IMR-90 (cell line): Measurements from ENCODE around the gene CEP170B. TPM values are rescaled to one million over a fixed set of nuclear protein-coding genes. Genes with fewer than 3 reads are reported as not detected.

ENCODE experiments used
- ATAC-seq: fragments of 200-7000 bp; cut with Tn5 transposase; 2 replicates; pipeline ENCODE4 v1.9.1; 2020; ENCODE audit warnings: low read depth, mild to moderate bottlenecking, moderate library complexity
- BruUV-seq: library from RNA; stranded (reverse); fragments of 400-500 nt; replicated peaks from 2 replicates; lab custom pipeline; 2021; lab: Mats Ljungman, UMichigan
- CTCF ChIA-PET: fragments of 300-600 bp; formaldehyde crosslinking; extraction: SDS; loops from one replicate; lab custom pipeline; 2021; ENCODE audit warnings: antibody characterized with exemption; lab: Yijun Ruan, JAX
- POLR2A ChIA-PET: fragments of 300-600 bp; sonication (Branson Sonifier 250); formaldehyde crosslinking; loops from one replicate; lab custom pipeline; 2022; ENCODE audit warnings: antibody characterized with exemption; ENCODE audit not compliant: unreplicated experiment; lab: Charles Lee
- DNase-seq: peaks from one replicate; pipeline ENCODE4 v3.0.0; 2013
- H2AFZ ChIP-seq: replicated peaks from 2 replicates; pipeline ENCODE3; 2013; ENCODE audit warnings: low read length, mild to moderate bottlenecking; ENCODE audit not compliant: poor library complexity
- H2AK5ac ChIP-seq: 2 replicates; pipeline ENCODE4 v1.6.1; 2013; ENCODE audit warnings: low read depth, low read length, inconsistent platforms
- H2AK9ac ChIP-seq: replicated peaks from 2 replicates; pipeline ENCODE3; 2013; ENCODE audit warnings: mild to moderate bottlenecking, low read depth, low read length, moderate library complexity; ENCODE audit not compliant: poor library complexity
- H2BK120ac ChIP-seq: 2 replicates; pipeline ENCODE4 v1.6.1; 2013; ENCODE audit warnings: low read depth, low read length, inconsistent platforms
- H2BK15ac ChIP-seq: 3 replicates; pipeline ENCODE4 v1.6.1; 2013; ENCODE audit warnings: low read depth, low read length, inconsistent platforms
- H2BK20ac ChIP-seq: 2 replicates; pipeline ENCODE4 v1.6.1; 2013; ENCODE audit warnings: low read depth, mild to moderate bottlenecking, inconsistent platforms, low read length, moderate library complexity
- H2BK5ac ChIP-seq: 2 replicates; pipeline ENCODE4 v1.6.1; 2013; ENCODE audit warnings: mild to moderate bottlenecking, low read depth, low read length, inconsistent platforms; ENCODE audit not compliant: poor library complexity, severe bottlenecking
- H3K14ac ChIP-seq: replicated peaks from 2 replicates; pipeline ENCODE4 v1.6.1; 2013; ENCODE audit warnings: low read depth, low read length, inconsistent platforms
- H3K18ac ChIP-seq: 2 replicates; pipeline ENCODE4 v1.6.1; 2013; ENCODE audit warnings: low read depth, low read length, control low read depth
- H3K23ac ChIP-seq: 2 replicates; pipeline ENCODE4 v1.6.1; 2013; ENCODE audit warnings: low read depth, low read length, inconsistent platforms
- H3K27ac ChIP-seq: 2 replicates; pipeline ENCODE4 v1.5.1; 2013; ENCODE audit warnings: mild to moderate bottlenecking, control low read depth, low read length; ENCODE audit not compliant: insufficient read depth
- H3K27me3 ChIP-seq: 2 replicates; pipeline ENCODE4 v1.6.1; 2013; ENCODE audit warnings: low read length; ENCODE audit not compliant: control insufficient read depth, insufficient read depth
- H3K36me3 ChIP-seq: 2 replicates; pipeline ENCODE4 v1.6.1; 2013; ENCODE audit warnings: low read length, mixed read lengths; ENCODE audit not compliant: control insufficient read depth, insufficient read depth
- H3K4ac ChIP-seq: 2 replicates; pipeline ENCODE4 v1.6.1; 2013; ENCODE audit warnings: low read depth, low read length, inconsistent platforms
- H3K4me1 ChIP-seq: 2 replicates; pipeline ENCODE4 v1.6.1; 2013; ENCODE audit warnings: low read length, mixed read lengths; ENCODE audit not compliant: control insufficient read depth, insufficient read depth
- H3K4me2 ChIP-seq: 2 replicates; pipeline ENCODE4 v1.6.1; 2013; ENCODE audit warnings: low read depth, mild to moderate bottlenecking, control low read depth, low read length, moderate library complexity
- H3K4me3 ChIP-seq: 2 replicates; pipeline ENCODE4 v1.5.1; 2013; ENCODE audit warnings: low read depth, mild to moderate bottlenecking, control low read depth, low read length, moderate library complexity; ENCODE audit not compliant: insufficient read depth
- H3K56ac ChIP-seq: 2 replicates; pipeline ENCODE4 v1.6.1; 2013; ENCODE audit warnings: low read length, inconsistent platforms; ENCODE audit not compliant: insufficient read depth; ENCODE audit errors: extremely low read depth
- H3K79me1 ChIP-seq, 2 experiments: 2 replicates each; pipeline ENCODE4 v1.6.1; 2013; ENCODE audit warnings: low read length in 2 of 2, inconsistent platforms in 1 of 2, low read depth in 1 of 2
- H3K9ac ChIP-seq: 2 replicates; pipeline ENCODE4 v1.6.1; 2013; ENCODE audit warnings: low read depth, low read length, control low read depth
- H3K9me1 ChIP-seq: 2 replicates; pipeline ENCODE4 v1.6.1; 2013; ENCODE audit warnings: low read length, inconsistent platforms; ENCODE audit not compliant: insufficient read depth
- H3K9me3 ChIP-seq: 2 replicates; pipeline ENCODE4 v1.6.1; 2013; ENCODE audit warnings: low read length; ENCODE audit not compliant: control insufficient read depth, insufficient read depth
- H4K20me1 ChIP-seq: 2 replicates; pipeline ENCODE4 v1.6.1; 2013; ENCODE audit warnings: low read length, inconsistent platforms; ENCODE audit not compliant: insufficient read depth
- H4K5ac ChIP-seq: 2 replicates; pipeline ENCODE4 v1.6.1; 2013; ENCODE audit warnings: mild to moderate bottlenecking, low read depth, low read length, control low read depth
- H4K8ac ChIP-seq, 2 experiments: 2 replicates each; pipeline ENCODE4 v1.6.1; 2013; ENCODE audit warnings: low read depth in 2 of 2, low read length in 2 of 2, control low read depth in 1 of 2, inconsistent platforms in 1 of 2
- H4K91ac ChIP-seq: 2 replicates; pipeline ENCODE4 v1.6.1; 2013; ENCODE audit warnings: low read depth, low read length, inconsistent platforms; ENCODE audit not compliant: insufficient read depth
- BHLHE40 ChIP-seq: fragments of 150-350 bp; IDR thresholded peaks from 2 replicates; pipeline ENCODE4 v1.6.1; 2016; ENCODE audit warnings: mild to moderate bottlenecking, low read depth, low read length
- CEBPB ChIP-seq: IDR thresholded peaks from 2 replicates; pipeline ENCODE4 v1.6.1; 2012; ENCODE audit warnings: low read depth, low read length, improper control_type of control experiment
- CHD1 ChIP-seq: IDR thresholded peaks from 2 replicates; pipeline ENCODE4 v1.6.1; 2012; ENCODE audit warnings: low read depth, low read length, improper control_type of control experiment
- FOS ChIP-seq: fragments of 150-350 bp; IDR thresholded peaks from 2 replicates; pipeline ENCODE4 v1.6.1; 2016; ENCODE audit warnings: low read depth, low read length
- MAFK ChIP-seq: IDR thresholded peaks from 2 replicates; pipeline ENCODE4 v1.6.1; 2012; ENCODE audit warnings: low read depth, low read length, improper control_type of control experiment
- MAZ ChIP-seq: IDR thresholded peaks from 2 replicates; pipeline ENCODE4 v1.6.1; 2012; ENCODE audit warnings: low read depth, mild to moderate bottlenecking, low read length, improper control_type of control experiment, moderate library complexity, borderline replicate concordance
- POLR2A ChIP-seq: IDR thresholded peaks from 2 replicates; pipeline ENCODE4 v1.6.1; 2012; ENCODE audit warnings: mild to moderate bottlenecking, low read depth, low read length
- RCOR1 ChIP-seq: IDR thresholded peaks from 2 replicates; pipeline ENCODE4 v1.6.1; 2012; ENCODE audit warnings: mild to moderate bottlenecking, low read length, improper control_type of control experiment; ENCODE audit not compliant: insufficient replicate concordance
- WGBS, 2 experiments: methylation state at CpG; one replicate each; pipeline versions ENCODE4 v1.1.5 to v1.1.7; 2013; ENCODE audit warnings: missing lambda C conversion rate in 2 of 2; ENCODE audit not compliant: insufficient read length in 1 of 2; ENCODE audit errors: extremely low coverage in 2 of 2; 5-methylcytosine and 5-hydroxymethylcytosine counted together
- dilution Hi-C: fragments of 300-500 bp; cut with HindIII; formaldehyde crosslinking; loops from one replicate; pipeline ENCODE4 v1.14.3; 2018; ENCODE audit warnings: low sequenced_read_pairs; ENCODE audit not compliant: unreplicated experiment
- in situ Hi-C: fragments of 300-500 bp; cut with MboI; formaldehyde crosslinking; loops from 3 replicates; pipeline ENCODE4 v1.14.3; 2019; ENCODE audit warnings: low sequenced_read_pairs, inconsistent platforms, mixed read lengths
- intact Hi-C: fragments of 100-400 bp; cut with micrococcal nuclease; formaldehyde crosslinking; loops from 2 replicates; pipeline ENCODE4 v1.10.0; 2022
- polyA plus RNA-seq, 3 experiments: library from polyadenylated mRNA; depleted of rRNA; stranded (reverse); fragments of >200 nt; gene quantifications; 2 replicates each; pipeline ENCODE4 v1.2.3, GENCODE V29; 2012; ENCODE audit warnings: low replicate concordance in 1 of 3
- total RNA-seq: library from RNA; depleted of rRNA; stranded (reverse); fragments of >200 nt; gene quantifications from 2 replicates; pipeline ENCODE4 v1.2.3, GENCODE V29; 2012

The CEP170B gene
- total and polyA plus RNA-seq, 2 of the 4 experiments (the other 2 are of a cell fraction), result 3.6 to 13.1 TPM

- H2AFZ ChIP-seq, result no peak overlapping the region
- no peak overlapping the region for H4K8ac ChIP-seq
- dilution Hi-C loops, result no loop called here
- no peak overlapping the region for H3K4ac ChIP-seq
- no peak for ATAC-seq
- no peak overlapping the region for H4K5ac ChIP-seq
- no TSS peak for BruUV-seq
- H3K18ac ChIP-seq, result no peak overlapping the region
- H2BK120ac ChIP-seq, result no peak overlapping the region
- peaks cover 0 to 8% of the 10 kb centered on the region in 2 experiments; a peak in 1 of 4 replicates for H3K79me1 ChIP-seq
- H3K27me3 ChIP-seq, result no peaks in the 10 kb centered on the region
- no peak overlapping the region for H2BK20ac ChIP-seq
- no peak for DNase-seq
- peaks cover 5% of the 10 kb centered on the region; the same call in 1 of the 2 replicates for H3K4me1 ChIP-seq
- WGBS, 2 experiments, result 93% methylated on average over 6 of the region's 27 CpGs; no CpG with 5 or more reads in 1 of the 2 experiments
- no peak overlapping the region for H2BK15ac ChIP-seq
- no peak overlapping the region for H3K4me3 ChIP-seq
- no peaks in the 10 kb centered on the region for H3K9me1 ChIP-seq
- no peaks in the 10 kb centered on the region for H4K20me1 ChIP-seq
- no peak overlapping the region for H4K91ac ChIP-seq
- H3K4me2 ChIP-seq, result no peak overlapping the region
- ChIA-PET POLR2A (no interaction called here), CTCF (no interaction called here)
- H3K9ac ChIP-seq, result no peak overlapping the region
- TF ChIP-seq CHD1 (no peak), CEBPB (no peak), FOS (no peak), BHLHE40 (no peak), POLR2A (no peak), MAFK (no peak), MAZ (no peak), RCOR1 (no peak)
- no peak overlapping the region for H3K27ac ChIP-seq
- no peak overlapping the region for H2BK5ac ChIP-seq
- no peak overlapping the region for H3K56ac ChIP-seq
- H3K14ac ChIP-seq, result no peak overlapping the region
- in situ Hi-C loops, result loop anchor here (5.0 kb wide), 1 partner anchor 55 kb away; no protein-coding TSS in a partner anchor
- intact Hi-C loops, result no loop called here
- no peak overlapping the region for H3K23ac ChIP-seq
- H2AK5ac ChIP-seq, result no peak overlapping the region
- H3K36me3 ChIP-seq, result no peaks in the 10 kb centered on the region
- peak overlapping the region; percentile 55 for H2AK9ac ChIP-seq
- H3K9me3 ChIP-seq, result no peaks in the 10 kb centered on the region
Measured at GRCh38 chr14:104821971-104822608, 43.0 kb upstream of the CEP170B start.
